Measurements from ENCODE around the gene NFIA. TPM values are rescaled to one million over a fixed set of nuclear protein-coding genes. Genes with fewer than 3 reads are reported as not detected.
A peak's percentile ranks its signal among the peaks of the same experiment; 100 is the strongest.
"Not testable (repeated sequence)": the region's sequence is repeated elsewhere in the genome, so short reads cannot be mapped to it uniquely, and the experiment has no call there.

The NFIA gene
- total RNA-seq, 1 experiment from 2014 or later = 12.7 TPM

DNA sequence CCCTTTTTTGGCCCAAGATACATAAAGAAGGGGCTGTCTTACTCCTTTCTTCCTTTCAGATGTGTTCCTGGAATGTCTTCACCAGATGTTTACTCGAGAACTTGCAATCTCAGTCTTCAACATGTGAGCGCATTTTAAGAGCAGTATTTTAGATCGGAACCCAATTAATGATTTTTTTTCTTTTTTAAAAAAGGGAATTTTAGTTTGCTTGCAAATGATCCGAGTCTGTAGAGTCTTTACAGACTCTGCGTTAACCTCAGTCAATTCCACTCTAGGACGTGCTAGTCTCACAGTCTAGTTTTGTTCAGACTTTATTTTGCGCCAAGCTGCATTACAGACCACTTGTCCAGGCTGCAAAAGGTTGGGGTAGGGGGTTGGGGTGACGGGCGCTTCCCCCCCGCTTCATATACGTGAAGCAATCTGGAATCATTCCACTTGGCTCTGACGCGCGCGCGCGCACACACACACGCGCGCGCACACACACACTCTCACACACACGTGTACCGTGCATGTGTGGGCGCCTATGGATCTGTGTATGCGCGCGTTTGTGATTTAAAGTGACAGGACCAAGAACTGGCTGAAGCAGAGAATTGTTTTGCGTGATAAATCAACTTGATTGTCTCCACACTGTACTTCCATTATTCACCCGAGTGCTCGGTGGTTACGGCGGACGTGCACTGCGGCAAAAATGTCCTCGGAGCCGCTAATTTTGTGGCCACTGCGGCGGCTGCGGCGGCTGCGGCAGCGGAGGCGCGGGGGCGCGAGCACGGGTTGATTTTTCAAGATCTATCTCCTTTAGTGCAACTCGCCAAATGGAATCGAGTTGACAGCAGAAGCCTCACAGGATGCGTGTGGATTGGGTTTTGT lies 25.6 kb upstream of the NFIA start:
- CTCF ChIA-PET = no interaction called here
- H3K79me2 ChIP-seq (ENCODE audit: low read length) = no peaks in the 10 kb centered on the region
- no peaks in the 10 kb centered on the region for H4K20me1 ChIP-seq (ENCODE audit: low read length)
- peak overlapping the region; percentile 93 for H3K4me3 ChIP-seq (ENCODE audit: low read length)
- H3K9me3 ChIP-seq (ENCODE audit: low read length) = no peaks in the 10 kb centered on the region
- no peaks in the 10 kb centered on the region for H3K36me3 ChIP-seq (ENCODE audit: low read depth, low read length)
- peak; percentile 83 for ATAC-seq
- no TSS peak for BruUV-seq (replicated peaks)
- peaks cover 13% of the 10 kb centered on the region for H3K4me1 ChIP-seq (ENCODE audit: insufficient read depth, low read length)
- H3K9ac ChIP-seq (ENCODE audit: low read length) = peak overlapping the region; percentile 85
- H3K27ac ChIP-seq (ENCODE audit: low read length) = peak overlapping the region; percentile 20; the same call in 1 of the 2 replicates
- no peaks in the 10 kb centered on the region for H3K9me2 ChIP-seq (replicated peaks; ENCODE audit: low read length)
- H2AFZ ChIP-seq (ENCODE audit: low read length) = peak overlapping the region; percentile 100
- peak; percentile 65 for DNase-seq
- no peak for TF ChIP-seq EZH2 (IDR thresholded peaks at IDR 0.05; ENCODE audit: low read length, unreplicated experiment)
- no peak for TF ChIP-seq CTCF (conservative IDR thresholded peaks at IDR 0.05; ENCODE audit: low read depth, low read length)
- TF ChIP-seq EZH2phosphoT487 (IDR thresholded peaks at IDR 0.05; ENCODE audit: borderline replicate concordance, low read length) = no peak
- intact Hi-C loops (cut with micrococcal nuclease) = loop anchor here (1.0 to 10.0 kb wide), 4 partner anchors 19 to 798 kb away; no protein-coding TSS in a partner anchor
- no peaks in the 10 kb centered on the region for H3K27me3 ChIP-seq (ENCODE audit: low read length)
- H3F3A ChIP-seq (ENCODE audit: low read length, unreplicated experiment) = no peaks in the 10 kb centered on the region
- POLR2A ChIA-PET (ENCODE audit: unreplicated experiment) = interaction anchor here (0.7 kb wide), 1 partner anchor 113 kb away, joined by 5 read pairs; no protein-coding TSS in a partner anchor
- peak overlapping the region; percentile 89 for H3K4me2 ChIP-seq (ENCODE audit: low read length)

DNA sequence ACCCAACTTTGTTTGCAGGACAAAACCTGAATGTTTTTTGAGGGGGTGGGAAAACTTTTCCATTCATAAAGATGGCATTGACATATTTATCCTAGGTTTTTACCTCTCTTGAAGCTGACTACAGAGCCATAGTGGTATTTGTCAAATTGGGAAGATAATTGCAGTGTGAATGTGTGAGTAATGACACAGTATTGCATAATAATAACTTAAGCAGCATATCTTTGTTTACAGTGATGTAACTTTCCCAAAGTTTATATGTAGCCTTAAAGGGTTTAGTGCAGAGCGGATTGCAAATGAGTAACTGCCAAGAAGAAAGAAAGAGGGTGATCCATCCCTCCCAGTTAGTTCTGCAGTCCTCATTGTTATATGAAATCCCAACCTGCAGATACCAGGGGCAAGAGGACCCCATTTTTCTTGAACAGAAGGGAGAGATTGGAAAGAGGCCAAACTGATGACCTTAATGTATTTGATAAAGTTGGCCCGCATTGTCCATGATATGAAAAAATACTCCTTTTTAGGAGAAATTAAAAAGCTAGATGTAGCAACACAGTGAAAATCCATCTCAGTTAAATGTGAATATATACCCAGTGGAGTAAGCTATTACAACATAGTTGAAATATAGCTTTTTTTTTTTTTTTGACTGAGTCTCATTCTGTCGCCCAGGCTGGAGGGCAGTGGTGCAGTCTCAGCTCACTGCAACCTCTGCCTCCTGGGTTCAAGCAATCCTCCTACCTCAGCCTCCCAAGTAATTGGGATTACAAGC lies 23.7 kb upstream of the NFIA start:
- no peak for TF ChIP-seq EZH2phosphoT487 (IDR thresholded peaks at IDR 0.05; ENCODE audit: borderline replicate concordance, low read length)
- no peak for TF ChIP-seq EZH2 (IDR thresholded peaks at IDR 0.05; ENCODE audit: low read length, unreplicated experiment)
- no peak for TF ChIP-seq CTCF (conservative IDR thresholded peaks at IDR 0.05; ENCODE audit: low read depth, low read length)
- Histone ChIP-seq H3K4me2 (ENCODE audit: low read length) (peak overlapping the region; percentile 89; the same call in 1 of the 2 replicates), H3K9ac (ENCODE audit: low read length) (no peak overlapping the region), H2AFZ (ENCODE audit: low read length) (0 out of 2 replicates have a peak overlapping the region, but pooled peaks have one; percentile 100), H3K9me2 (replicated peaks; ENCODE audit: low read length) (no peaks in the 10 kb centered on the region), H3K4me1 (ENCODE audit: insufficient read depth, low read length) (peaks cover 13% of the 10 kb centered on the region), H3K9me3 (ENCODE audit: low read length) (no peaks in the 10 kb centered on the region), H3K27ac (ENCODE audit: low read length) (no peak overlapping the region), H3K36me3 (ENCODE audit: low read depth, low read length) (no peaks in the 10 kb centered on the region), H3K79me2 (ENCODE audit: low read length) (no peaks in the 10 kb centered on the region), H3F3A (ENCODE audit: low read length, unreplicated experiment) (no peaks in the 10 kb centered on the region), H3K4me3 (ENCODE audit: low read length) (no peak overlapping the region), H3K27me3 (ENCODE audit: low read length) (no peaks in the 10 kb centered on the region), H4K20me1 (ENCODE audit: low read length) (no peaks in the 10 kb centered on the region)
- intact Hi-C loops (cut with micrococcal nuclease) = loop anchor here (5.0 to 10.0 kb wide), 3 partner anchors 74 to 796 kb away; no protein-coding TSS in a partner anchor
- DNase-seq = no peak
- POLR2A ChIA-PET (ENCODE audit: unreplicated experiment) = no interaction called here
- CTCF ChIA-PET = interaction anchor here (0.6 kb wide), 1 partner anchor 153 kb away, joined by 3 read pairs; no protein-coding TSS in a partner anchor
- no TSS peak for BruUV-seq (replicated peaks)
- no peak for ATAC-seq

GRCh38 chr1:61061601-61062000 lies 20.8 kb upstream of the NFIA start:
- H3K9me2 ChIP-seq (replicated peaks; ENCODE audit: low read length); H3K79me2 ChIP-seq (ENCODE audit: low read length); H3K27ac ChIP-seq (ENCODE audit: low read length); intact Hi-C loops (cut with micrococcal nuclease); H3K4me2 ChIP-seq (ENCODE audit: low read length); H3K9ac ChIP-seq (ENCODE audit: low read length); H3K4me3 ChIP-seq (ENCODE audit: low read length); H2AFZ ChIP-seq (ENCODE audit: low read length); ATAC-seq; BruUV-seq (replicated peaks); H3K27me3 ChIP-seq (ENCODE audit: low read length); H3F3A ChIP-seq (ENCODE audit: low read length, unreplicated experiment); CTCF ChIA-PET; H3K9me3 ChIP-seq (ENCODE audit: low read length); POLR2A ChIA-PET (ENCODE audit: unreplicated experiment); H3K36me3 ChIP-seq (ENCODE audit: low read depth, low read length); DNase-seq; H4K20me1 ChIP-seq (ENCODE audit: low read length): not testable (repeated sequence)
- peaks cover 10% of the 10 kb centered on the region for H3K4me1 ChIP-seq (ENCODE audit: insufficient read depth, low read length)

Measured in PC-3 (cell line).